GM18505 (cell line): ENCODE measurements around the gene FREY1.
"Not testable (repeated sequence)": the region's sequence is repeated elsewhere in the genome, so short reads cannot be mapped to it uniquely, and the experiment has no call there.

ENCODE experiments used
- ATAC-seq: cut with Tn5 transposase; IDR thresholded peaks from one replicate; pipeline ENCODE4 v1.9.1; 2021; ENCODE audit not compliant: unreplicated experiment
- POLR2A ChIP-seq: IDR thresholded peaks from 4 replicates; pipeline ENCODE4 v1.6.1; 2011; ENCODE audit warnings: borderline replicate concordance; ENCODE audit not compliant: insufficient read depth, insufficient read length; ENCODE audit errors: extremely low read depth

FREY1 gene

DNA sequence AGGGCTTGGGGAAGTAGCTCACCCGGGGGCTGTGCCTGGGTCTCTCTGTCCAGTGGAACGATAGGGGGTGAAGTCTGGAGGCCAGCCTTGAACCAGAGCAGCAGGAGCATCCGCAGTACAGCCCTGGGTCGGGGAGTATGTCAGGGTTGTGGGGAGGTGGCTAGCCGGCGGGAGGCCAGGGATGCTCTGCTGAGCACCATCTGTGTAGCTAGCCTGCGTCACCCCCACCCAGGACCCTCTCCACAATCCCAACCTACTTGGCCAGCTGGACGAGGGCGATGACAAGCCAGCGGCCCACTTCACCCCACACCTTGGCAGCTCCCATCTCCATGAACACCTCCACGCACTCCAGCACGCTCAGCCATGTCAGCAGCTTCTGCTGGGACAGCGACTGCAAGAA lies 8.4 kb upstream of the FREY1 start:
- no peak for ATAC-seq
- no peak for TF ChIP-seq POLR2A

DNA sequence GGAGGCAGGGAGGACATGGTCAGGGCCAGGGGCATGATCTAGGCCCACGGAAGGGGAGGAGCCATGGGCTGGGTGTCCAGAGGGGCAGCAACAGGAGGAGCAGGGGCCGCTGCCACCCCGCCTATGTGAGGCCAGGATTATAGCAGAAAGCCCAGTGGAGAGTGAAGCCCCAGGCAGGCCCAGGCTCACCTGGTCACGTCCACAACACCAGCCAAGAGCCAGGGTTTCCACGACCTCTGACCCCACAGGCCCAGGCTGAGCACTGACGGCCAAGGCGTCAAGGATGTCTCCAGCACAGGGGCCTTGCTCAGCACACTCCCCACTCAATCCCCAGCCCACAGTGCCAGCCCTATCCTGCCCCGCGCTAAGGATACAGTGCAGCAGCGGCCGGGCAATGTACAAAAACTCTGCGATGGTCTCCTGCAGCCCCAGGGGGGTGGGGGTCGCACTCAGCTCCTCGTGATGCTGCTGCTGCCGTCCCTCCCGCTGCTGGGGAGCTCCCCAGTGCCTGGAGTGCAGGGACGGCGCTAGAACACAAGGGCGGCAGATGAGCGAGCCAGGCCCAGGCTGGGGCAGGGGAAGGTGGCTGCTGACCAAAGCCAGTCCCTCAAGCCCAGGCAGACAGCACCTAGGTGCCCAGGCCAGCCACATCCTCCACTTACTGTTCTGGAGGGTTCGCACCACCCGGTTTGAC lies 7.0 kb upstream of the FREY1 start:
- no peak for TF ChIP-seq POLR2A
- ATAC-seq, result no peak

DNA sequence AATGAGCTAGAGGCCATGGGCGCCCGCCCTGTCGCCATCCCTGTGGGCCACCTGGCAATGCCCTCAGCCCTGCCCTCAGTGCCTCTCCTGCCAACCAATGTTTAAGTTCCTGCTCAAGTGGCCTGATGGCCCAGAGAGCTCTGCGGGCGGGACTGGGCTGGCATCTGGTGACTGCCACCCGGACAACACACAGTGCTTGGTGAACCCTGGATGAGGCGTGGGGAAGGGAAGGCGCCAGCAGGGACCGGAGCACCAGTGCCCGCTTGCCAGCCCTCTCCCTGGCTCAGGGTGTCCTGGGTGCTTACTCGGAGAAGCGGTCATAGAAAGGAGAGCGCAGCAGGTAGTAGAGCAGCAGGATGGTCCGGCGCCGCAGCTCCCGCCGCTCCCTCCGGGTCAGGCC lies 6.4 kb upstream of the FREY1 start:
- no peak for TF ChIP-seq POLR2A

DNA sequence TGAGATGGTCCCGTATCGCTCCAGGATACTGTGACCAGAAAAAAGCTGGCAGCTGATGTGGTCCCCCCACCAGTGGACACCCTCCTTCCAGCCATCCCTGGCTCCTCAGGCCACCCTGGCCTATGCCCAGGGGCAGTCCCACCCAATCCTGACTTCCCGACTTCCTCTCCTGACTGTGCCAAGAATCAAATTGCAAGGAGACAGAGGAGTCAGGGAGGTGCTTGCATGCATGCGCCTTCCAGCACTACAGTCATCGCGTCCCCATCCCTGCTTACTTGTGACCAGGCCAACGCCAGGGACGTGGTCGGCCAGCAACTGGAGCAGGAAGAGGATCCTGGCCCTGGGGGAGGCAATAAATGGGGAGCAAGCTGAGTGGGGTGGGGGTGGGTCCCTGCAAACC lies 3.6 kb upstream of the FREY1 start:
- no peak for ATAC-seq
- TF ChIP-seq POLR2A, result no peak

More for the DNA sequence above, 6.4 kb upstream of the FREY1 start:
- no peak for ATAC-seq

DNA sequence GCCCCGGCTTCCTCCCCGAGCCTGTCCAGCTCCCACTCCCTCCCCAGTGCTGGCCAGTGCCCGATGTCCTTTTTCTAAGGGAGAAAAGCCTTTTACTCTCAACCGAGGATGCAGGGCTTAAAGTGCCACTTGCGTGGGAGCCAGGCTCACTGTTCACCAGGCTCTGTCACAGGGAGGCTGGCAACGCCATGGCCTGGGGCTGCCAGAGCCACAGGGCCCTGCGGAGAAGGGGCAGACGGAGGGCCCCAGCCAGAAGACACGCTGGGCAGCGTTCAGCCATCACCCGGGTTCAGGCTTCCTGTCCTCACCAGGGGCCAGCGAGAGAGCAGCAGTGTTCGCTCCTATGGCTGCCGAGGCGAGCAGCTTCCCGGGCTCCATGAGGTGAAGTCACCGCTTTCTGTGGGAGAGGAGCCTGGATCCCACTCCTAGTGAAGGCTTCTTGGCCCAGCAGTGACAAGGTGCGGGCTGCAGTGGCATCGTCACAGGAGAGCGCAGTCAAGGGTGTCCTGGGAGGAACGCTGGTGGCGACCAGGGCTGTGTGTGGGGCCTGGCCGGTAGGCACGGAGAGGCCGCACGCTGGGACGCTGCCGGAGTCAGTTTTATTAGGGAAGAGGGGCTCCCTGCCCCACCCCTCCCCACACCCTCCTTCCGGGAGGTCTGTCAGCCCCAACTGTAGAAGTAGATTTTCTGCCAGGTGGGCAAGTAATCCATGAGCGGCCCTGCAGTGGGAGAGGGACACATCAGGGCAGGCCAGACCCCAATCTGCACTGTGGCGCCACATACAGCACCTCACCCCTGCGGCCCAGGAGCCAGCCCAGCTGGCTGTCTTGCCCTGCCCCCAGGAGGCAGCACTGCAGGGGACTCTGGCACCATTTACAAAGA lies 2.8 kb upstream of the FREY1 start:
- no peak for ATAC-seq
- no peak for TF ChIP-seq POLR2A

DNA sequence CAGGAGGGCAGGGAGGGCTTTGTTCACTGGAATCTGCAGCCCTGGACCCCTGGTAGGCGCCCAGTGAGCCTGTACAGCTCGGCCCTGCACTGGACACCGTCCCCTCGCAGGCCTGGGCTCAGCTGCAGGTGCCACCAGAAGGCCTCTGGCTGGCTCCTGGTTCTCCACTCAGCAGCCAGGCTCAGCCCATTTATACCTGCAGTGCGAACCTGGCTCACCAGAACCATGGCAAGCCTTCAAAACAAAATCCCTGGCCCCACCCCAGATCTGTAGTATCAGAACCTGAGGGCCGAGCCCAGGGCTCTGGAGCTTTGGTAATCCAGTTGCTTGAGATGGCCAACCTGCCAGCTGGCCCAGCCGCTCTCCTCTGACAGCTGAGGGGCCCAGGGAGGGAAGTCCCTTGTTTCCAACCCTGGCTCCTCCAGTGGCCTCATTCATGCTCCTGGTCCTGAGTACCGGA lies 870 bp upstream of the FREY1 start:
- no peak for ATAC-seq
- TF ChIP-seq POLR2A, result no peak

DNA sequence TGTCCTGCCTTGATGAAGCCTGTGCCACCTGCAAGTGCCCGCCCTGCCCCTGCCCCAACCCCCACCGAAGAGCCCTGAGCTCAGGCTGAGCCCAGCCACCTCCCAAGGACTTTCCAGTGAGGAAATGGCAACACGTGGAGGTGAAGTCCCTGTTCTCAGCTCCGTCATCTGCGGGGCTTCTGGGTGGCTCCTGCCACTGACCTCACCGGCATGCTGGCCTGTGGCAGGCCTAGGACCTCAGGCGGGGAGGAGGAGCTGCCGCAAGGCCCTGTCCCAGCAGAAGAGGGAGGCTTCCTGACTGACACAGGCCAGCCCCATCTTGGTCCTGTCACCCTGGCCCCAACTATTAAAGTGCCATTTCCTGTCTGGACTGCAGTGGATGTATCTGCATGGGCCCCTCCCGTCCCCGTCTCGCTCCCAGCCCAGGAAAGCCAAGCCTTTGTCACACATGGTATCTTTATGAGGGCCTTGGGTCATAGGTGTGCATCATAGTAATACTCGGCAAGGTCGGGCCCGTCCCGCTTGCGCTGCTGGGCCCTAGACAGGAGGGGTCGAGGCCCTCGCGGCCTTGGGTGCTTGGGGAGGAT lies 882 bp downstream of the FREY1 start:
- no peak for ATAC-seq
- TF ChIP-seq POLR2A, result no peak

DNA sequence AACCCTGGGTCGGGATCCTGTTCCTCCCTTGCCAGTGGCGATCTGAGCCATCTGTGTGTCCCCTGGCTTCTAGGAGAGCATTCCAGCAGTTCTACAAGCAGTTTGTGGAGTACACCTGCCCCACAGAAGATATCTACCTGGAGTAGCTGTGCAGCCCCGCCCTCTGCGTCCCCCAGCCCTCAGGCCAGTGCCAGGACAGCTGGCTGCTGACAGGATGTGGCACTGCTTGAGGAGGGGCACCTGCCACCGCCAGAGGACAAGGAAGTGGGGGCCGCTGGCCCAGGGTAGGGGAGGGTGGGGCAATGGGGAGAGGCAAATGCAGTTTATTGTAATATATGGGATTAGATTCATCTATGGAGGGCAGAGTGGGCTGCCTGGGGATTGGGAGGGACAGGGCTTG lies 1.5 kb downstream of the FREY1 start:
- ATAC-seq, result not testable (repeated sequence)

DNA sequence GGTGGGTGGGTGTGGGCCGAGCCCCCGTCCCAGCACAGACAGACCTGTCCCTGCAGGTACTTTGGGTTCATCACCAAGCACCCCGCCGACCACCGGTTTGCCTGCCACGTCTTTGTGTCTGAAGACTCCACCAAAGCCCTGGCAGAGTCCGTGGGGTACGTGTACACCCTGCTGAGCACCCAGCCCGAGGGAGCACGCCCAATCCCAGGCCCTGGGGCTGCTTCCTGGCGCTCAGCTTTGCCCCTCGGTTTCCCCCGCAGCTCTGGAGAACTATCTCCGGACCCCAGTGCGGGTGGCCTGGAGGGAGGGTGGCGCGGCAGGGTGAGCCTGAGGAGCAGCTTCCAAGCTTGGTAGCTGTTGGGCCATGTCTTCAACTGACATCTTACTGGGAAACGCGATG lies 2.0 kb downstream of the FREY1 start:
- no peak for ATAC-seq

DNA sequence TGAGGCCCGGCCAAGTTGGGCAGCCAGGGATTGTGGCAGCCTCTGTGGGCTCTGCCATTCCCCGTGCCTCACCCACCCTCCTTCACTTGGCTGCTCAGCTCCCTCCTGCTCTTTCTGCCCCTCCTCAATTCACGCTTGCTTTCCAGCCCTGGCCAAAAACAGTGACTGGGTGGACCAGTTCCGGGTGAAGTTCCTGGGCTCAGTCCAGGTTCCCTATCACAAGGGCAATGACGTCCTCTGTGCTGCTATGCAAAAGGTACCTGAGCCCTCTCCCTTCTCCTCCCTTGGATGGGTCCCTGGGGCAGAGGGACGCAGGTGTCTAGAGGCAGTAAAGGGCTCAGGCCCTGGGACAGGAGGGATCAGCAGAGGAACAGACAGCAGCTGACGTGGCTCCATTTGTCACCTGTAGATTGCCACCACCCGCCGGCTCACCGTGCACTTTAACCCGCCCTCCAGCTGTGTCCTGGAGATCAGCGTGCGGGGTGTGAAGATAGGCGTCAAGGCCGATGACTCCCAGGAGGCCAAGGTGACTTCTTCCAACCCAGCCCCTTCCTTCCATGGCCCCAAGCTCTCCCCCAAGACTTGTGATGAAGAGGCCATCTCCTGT lies 2.7 kb downstream of the FREY1 start:
- no peak for ATAC-seq
- no peak for TF ChIP-seq POLR2A

More for the DNA sequence above, 2.0 kb downstream of the FREY1 start:
- TF ChIP-seq POLR2A, result no peak

DNA sequence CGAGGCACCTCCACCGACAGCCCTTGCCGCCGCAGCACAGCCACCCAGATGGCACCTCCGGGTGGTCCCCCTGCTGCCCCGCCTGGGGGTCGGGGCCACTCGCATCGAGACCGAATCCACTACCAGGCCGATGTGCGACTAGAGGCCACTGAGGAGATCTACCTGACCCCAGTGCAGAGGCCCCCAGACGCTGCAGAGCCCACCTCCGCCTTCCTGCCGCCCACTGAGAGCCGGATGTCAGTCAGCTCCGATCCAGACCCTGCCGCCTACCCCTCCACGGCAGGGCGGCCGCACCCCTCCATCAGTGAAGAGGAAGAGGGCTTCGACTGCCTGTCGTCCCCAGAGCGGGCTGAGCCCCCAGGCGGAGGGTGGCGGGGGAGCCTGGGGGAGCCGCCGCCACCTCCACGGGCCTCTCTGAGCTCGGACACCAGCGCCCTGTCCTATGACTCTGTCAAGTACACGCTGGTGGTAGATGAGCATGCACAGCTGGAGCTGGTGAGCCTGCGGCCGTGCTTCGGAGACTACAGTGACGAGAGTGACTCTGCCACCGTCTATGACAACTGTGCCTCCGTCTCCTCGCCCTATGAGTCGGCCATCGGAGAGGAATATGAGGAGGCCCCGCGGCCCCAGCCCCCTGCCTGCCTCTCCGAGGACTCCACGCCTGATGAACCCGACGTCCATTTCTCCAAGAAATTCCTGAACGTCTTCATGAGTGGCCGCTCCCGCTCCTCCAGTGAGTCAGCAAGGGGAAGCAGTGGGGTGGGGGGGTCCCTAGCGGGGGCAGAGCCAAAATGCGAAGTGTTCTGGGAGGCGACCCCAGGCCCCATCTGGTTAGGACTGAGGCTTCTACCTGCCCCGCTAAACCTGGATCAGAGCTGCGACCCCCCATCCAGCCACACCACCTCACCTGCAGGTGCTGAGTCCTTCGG lies 4.4 kb downstream of the FREY1 start:
- TF ChIP-seq POLR2A, result no peak
- no peak for ATAC-seq

DNA sequence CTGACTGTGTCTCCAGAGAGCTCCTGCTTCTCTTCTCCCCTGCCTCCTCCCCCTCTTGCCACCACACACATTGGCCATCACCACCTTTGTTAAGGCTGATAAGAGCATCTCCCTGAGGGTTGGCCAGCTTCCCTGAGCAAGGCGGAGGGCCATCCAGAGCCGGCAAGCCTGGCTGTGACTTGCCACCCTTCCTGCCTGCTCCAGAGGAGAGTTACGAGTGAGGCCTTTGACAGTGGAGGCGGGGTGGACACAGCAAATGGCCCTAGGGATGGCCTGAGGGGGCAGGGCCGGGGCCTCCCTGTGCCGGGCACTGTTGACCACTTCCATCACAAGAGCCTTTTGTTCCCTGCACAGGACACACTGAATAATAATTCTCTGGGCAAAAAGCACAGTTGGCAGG lies 5.4 kb downstream of the FREY1 start:
- no peak for ATAC-seq
- no peak for TF ChIP-seq POLR2A
